ENCODE data around the gene ZNF777.

Gene ZNF777

GRCh38 chr7:149454006-149454405 lies 6.9 kb downstream of the ZNF777 start:
- TF ChIP-seq EZH2phosphoT487 (conservative IDR thresholded peaks at IDR 0.05; ENCODE audit: low read length) (no peak), CTCF (IDR thresholded peaks at IDR 0.05; ENCODE audit: insufficient read depth, low read length, poor library complexity, severe bottlenecking) (no peak)
- Histone ChIP-seq H3K9ac (ENCODE audit: low read length) (no peak overlapping the region), H4K20me1 (ENCODE audit: low read depth, low read length) (no peaks in the 10 kb centered on the region), H3F3A (ENCODE audit: insufficient read depth) (no peaks in the 10 kb centered on the region), H3K4me2 (ENCODE audit: low read depth, low read length, poor library complexity, severe bottlenecking) (no peak overlapping the region), H2AFZ (ENCODE audit: low read depth, low read length, severe bottlenecking) (no peak overlapping the region), H3K27ac (ENCODE audit: low read depth, low read length) (no peak overlapping the region), H3K9me3 (ENCODE audit: insufficient read depth, low read length) (no peaks in the 10 kb centered on the region), H3K36me3 (ENCODE audit: low read length) (0 out of 2 replicates have a peak, but pooled peaks cover 3% of the 10 kb centered on the region), H3K9me2 (replicated peaks; ENCODE audit: insufficient read depth, low read length) (no peaks in the 10 kb centered on the region), H3K27me3 (ENCODE audit: low read length) (no peaks in the 10 kb centered on the region), H3K79me2 (ENCODE audit: insufficient read depth, low read length) (peaks cover 4% of the 10 kb centered on the region; the same call in 1 of the 2 replicates), H3K4me3 (ENCODE audit: insufficient read depth, low read length, poor library complexity, severe bottlenecking) (no peak overlapping the region)

GRCh38 chr7:149450821-149451220 lies 10.0 kb downstream of the ZNF777 start:
- Histone ChIP-seq H3K79me2 (ENCODE audit: insufficient read depth, low read length) (no peaks in the 10 kb centered on the region), H3K36me3 (ENCODE audit: low read length) (peaks cover 3% of the 10 kb centered on the region; the same call in 1 of the 2 replicates), H3K27me3 (ENCODE audit: low read length) (no peaks in the 10 kb centered on the region), H3K4me2 (ENCODE audit: low read depth, low read length, poor library complexity, severe bottlenecking) (no peak overlapping the region), H3K9ac (ENCODE audit: low read length) (no peak overlapping the region), H4K20me1 (ENCODE audit: low read depth, low read length) (no peaks in the 10 kb centered on the region), H3F3A (ENCODE audit: insufficient read depth) (no peaks in the 10 kb centered on the region), H3K9me2 (replicated peaks; ENCODE audit: insufficient read depth, low read length) (no peaks in the 10 kb centered on the region), H2AFZ (ENCODE audit: low read depth, low read length, severe bottlenecking) (no peak overlapping the region), H3K27ac (ENCODE audit: low read depth, low read length) (no peak overlapping the region), H3K9me3 (ENCODE audit: insufficient read depth, low read length) (no peaks in the 10 kb centered on the region), H3K4me3 (ENCODE audit: insufficient read depth, low read length, poor library complexity, severe bottlenecking) (no peak overlapping the region)
- TF ChIP-seq EZH2phosphoT487 (conservative IDR thresholded peaks at IDR 0.05; ENCODE audit: low read length) (no peak), CTCF (IDR thresholded peaks at IDR 0.05; ENCODE audit: insufficient read depth, low read length, poor library complexity, severe bottlenecking) (no peak)

GRCh38 chr7:149449897-149450296 lies 11.0 kb downstream of the ZNF777 start:
- Histone ChIP-seq H3K4me2 (ENCODE audit: low read depth, low read length, poor library complexity, severe bottlenecking) (no peak overlapping the region), H3K4me3 (ENCODE audit: insufficient read depth, low read length, poor library complexity, severe bottlenecking) (no peak overlapping the region), H4K20me1 (ENCODE audit: low read depth, low read length) (no peaks in the 10 kb centered on the region), H3K27ac (ENCODE audit: low read depth, low read length) (no peak overlapping the region), H3K9me3 (ENCODE audit: insufficient read depth, low read length) (no peaks in the 10 kb centered on the region), H3K9me2 (replicated peaks; ENCODE audit: insufficient read depth, low read length) (no peaks in the 10 kb centered on the region), H2AFZ (ENCODE audit: low read depth, low read length, severe bottlenecking) (no peak overlapping the region), H3K36me3 (ENCODE audit: low read length) (peaks cover 3% of the 10 kb centered on the region; the same call in 1 of the 2 replicates), H3F3A (ENCODE audit: insufficient read depth) (no peaks in the 10 kb centered on the region), H3K9ac (ENCODE audit: low read length) (no peak overlapping the region), H3K79me2 (ENCODE audit: insufficient read depth, low read length) (no peaks in the 10 kb centered on the region), H3K27me3 (ENCODE audit: low read length) (no peaks in the 10 kb centered on the region)
- TF ChIP-seq CTCF (IDR thresholded peaks at IDR 0.05; ENCODE audit: insufficient read depth, low read length, poor library complexity, severe bottlenecking) (no peak), EZH2phosphoT487 (conservative IDR thresholded peaks at IDR 0.05; ENCODE audit: low read length) (no peak)

All from SU-DHL-6 (cell line).